GM12873 (cell line): ENCODE results near the gene ALDH3B2.

ENCODE experiments used
- CTCF ChIP-seq: IDR thresholded peaks from 2 replicates; pipeline ENCODE4 v1.5.1; 2012; ENCODE audit warnings: low read depth, mild to moderate bottlenecking, moderate library complexity, low read length, control low read depth; ENCODE audit not compliant: insufficient read depth; ENCODE audit errors: missing control alignments

The ALDH3B2 gene

GRCh38 chr11:67698247-67698646 is 23.8 kb upstream of the ALDH3B2 start:
- TF ChIP-seq CTCF = peak; percentile 65

- no peak for TF ChIP-seq CTCF
Observed at GRCh38 chr11:67697846-67698245, 23.4 kb upstream of the ALDH3B2 start.

- TF ChIP-seq CTCF = no peak
Observed at GRCh38 chr11:67696998-67697397, 22.6 kb upstream of the ALDH3B2 start.

- no peak for TF ChIP-seq CTCF
Observed at GRCh38 chr11:67695606-67696005, 21.2 kb upstream of the ALDH3B2 start.

GRCh38 chr11:67694875-67695555 is 20.6 kb upstream of the ALDH3B2 start:
- TF ChIP-seq CTCF = no peak

- peak; percentile 31 for TF ChIP-seq CTCF
Observed at GRCh38 chr11:67691149-67691548, 16.7 kb upstream of the ALDH3B2 start.

GRCh38 chr11:67689178-67689577 is 14.8 kb upstream of the ALDH3B2 start:
- no peak for TF ChIP-seq CTCF

- TF ChIP-seq CTCF = no peak
Observed at GRCh38 chr11:67687986-67688385, 13.6 kb upstream of the ALDH3B2 start.
